Neural cell (in vitro differentiated cells): ENCODE measurements around the gene OSBPL8.

ENCODE experiments used
- CTCF ChIP-seq: fragments of 450-650 bp; IDR thresholded peaks from 2 replicates; pipeline ENCODE4 v1.5.1; 2014; ENCODE audit warnings: antibody characterized with exemption, mild to moderate bottlenecking, moderate library complexity; ENCODE audit not compliant: poor library complexity, severe bottlenecking
- EP300 ChIP-seq: fragments of 450-650 bp; conservative IDR thresholded peaks from 2 replicates; pipeline ENCODE4 v1.6.1; 2014; ENCODE audit warnings: antibody characterized with exemption, mild to moderate bottlenecking, moderate library complexity; ENCODE audit not compliant: poor library complexity, severe bottlenecking
- EZH2 ChIP-seq: fragments of 200-600, 300-800 bp; shearing (Covaris generic), sonication (generic); IDR thresholded peaks from 2 replicates; pipeline ENCODE4 v1.6.1; 2014; ENCODE audit warnings: antibody characterized with exemption, low read length, borderline replicate concordance, mild to moderate bottlenecking; ENCODE audit not compliant: insufficient read depth, poor library complexity, severe bottlenecking
- MXI1 ChIP-seq: fragments of 450-650 bp; conservative IDR thresholded peaks from 2 replicates; pipeline ENCODE4 v1.6.1; 2014; ENCODE audit warnings: antibody characterized with exemption, mild to moderate bottlenecking; ENCODE audit not compliant: poor library complexity, severe bottlenecking
- POLR2AphosphoS5 ChIP-seq: IDR thresholded peaks from 2 replicates; pipeline ENCODE4 v1.6.1; 2012
- SMC3 ChIP-seq: fragments of 450-650 bp; conservative IDR thresholded peaks from 2 replicates; pipeline ENCODE4 v1.6.1; 2014; ENCODE audit warnings: antibody characterized with exemption, mild to moderate bottlenecking, moderate library complexity; ENCODE audit not compliant: poor library complexity
- TAF1 ChIP-seq: IDR thresholded peaks from 2 replicates; pipeline ENCODE4 v1.6.1; 2012; ENCODE audit warnings: low read depth

- no peak for TF ChIP-seq CTCF
- TF ChIP-seq EZH2: no peak
- no peak for TF ChIP-seq TAF1
- TF ChIP-seq EP300: no peak
- no peak for TF ChIP-seq POLR2AphosphoS5
- TF ChIP-seq SMC3: no peak
- TF ChIP-seq MXI1: no peak
These were observed 2.6 kb upstream of the OSBPL8 start for GRCh38 chr12:76562130-76562529.
